B cell (primary cell): Measurements from ENCODE around the gene LPCAT1. TPM values are rescaled to one million over a fixed set of nuclear protein-coding genes. Genes with fewer than 3 reads are reported as not detected.
A peak's percentile ranks its signal among the peaks of the same experiment; 100 is the strongest.

Experiments used
- ATAC-seq: fragments of 200-7000 bp; cut with Tn5 transposase; one replicate; pipeline ENCODE4 v1.10.0; 2021; ENCODE audit warnings: low read depth, mild to moderate bottlenecking, moderate number of reproducible peaks, moderate library complexity
- CTCF ChIA-PET: fragments of 350-600 bp; sonication (Branson Sonifier 250); formaldehyde crosslinking; loops from one replicate; lab custom pipeline; 2021; ENCODE audit warnings: antibody characterized with exemption, inconsistent platforms; lab: Charles Lee
- POLR2A ChIA-PET: fragments of 350-600 bp; sonication (Branson Sonifier 250); formaldehyde crosslinking; loops from one replicate; lab custom pipeline; 2021; ENCODE audit warnings: antibody characterized with exemption; lab: Charles Lee
- DNase-seq: peaks from one replicate; pipeline ENCODE4 v3.0.0; 2013
- H2AFZ ChIP-seq: 2 replicates; pipeline ENCODE4 v1.6.1; 2012; ENCODE audit warnings: mild to moderate bottlenecking, low read depth, low read length; ENCODE audit not compliant: insufficient read depth, poor library complexity, severe bottlenecking
- H3K27ac ChIP-seq, 2 donors: 1 replicate in 1 of 2; 2 replicates in 1 of 2; pipeline ENCODE4 v1.5.1; 2012 to 2013; ENCODE audit warnings: low read length in 2 of 2, mild to moderate bottlenecking in 2 of 2, moderate library complexity in 1 of 2
- H3K27me3 ChIP-seq, 4 experiments: fragments of 200-600 bp in 1 of 4; sonication (generic) in 1 of 4; replicated peaks in 1 of 4; 1 replicate in 2 of 4; 2 replicates in 2 of 4; pipeline versions ENCODE4 v1.6.1 to v1.7.0; 2013 to 2016; ENCODE audit warnings: low read length in 3 of 4, mild to moderate bottlenecking in 2 of 4, mixed read lengths in 1 of 4, moderate library complexity in 1 of 4; ENCODE audit not compliant: insufficient read depth in 4 of 4, control insufficient read depth in 3 of 4; ENCODE audit errors: control extremely low read depth in 1 of 4
- H3K36me3 ChIP-seq, 2 experiments: replicated peaks in 1 of 2; 1 replicate in 1 of 2; 2 replicates in 1 of 2; pipeline versions ENCODE4 v1.6.1 to v1.7.1; 2013; ENCODE audit warnings: low read length in 1 of 2; ENCODE audit not compliant: insufficient read depth in 2 of 2, control insufficient read depth in 1 of 2; ENCODE audit errors: control extremely low read depth in 1 of 2, extremely low read depth in 1 of 2
- H3K4me1 ChIP-seq, 2 donors: fragments of 200-600 bp in 1 of 2; sonication (generic) in 1 of 2; 1 replicate in 1 of 2; 2 replicates in 1 of 2; pipeline versions ENCODE4 v1.5.1 to v1.6.1; 2013 to 2017; ENCODE audit warnings: low read length in 2 of 2; ENCODE audit not compliant: control insufficient read depth in 2 of 2, insufficient read depth in 2 of 2
- H3K4me2 ChIP-seq: replicated peaks from 2 replicates; pipeline ENCODE3; 2012; ENCODE audit warnings: mild to moderate bottlenecking, low read depth, low read length; ENCODE audit not compliant: poor library complexity, severe bottlenecking
- H3K4me3 ChIP-seq, 5 experiments: fragments of 200-600 bp in 1 of 5; sonication (generic) in 1 of 5; 1 replicate in 3 of 5; 2 replicates in 2 of 5; pipeline versions ENCODE4 v1.5.1 to v1.7.0; 2011 to 2016; ENCODE audit warnings: low read length in 4 of 5, mild to moderate bottlenecking in 4 of 5, low read depth in 2 of 5, control low read depth in 1 of 5, moderate library complexity in 1 of 5; ENCODE audit not compliant: insufficient read depth in 1 of 5; ENCODE audit errors: control extremely low read depth in 1 of 5, extremely low read depth in 1 of 5
- H3K79me2 ChIP-seq: fragments of 200-600 bp; sonication (generic); one replicate; pipeline ENCODE4 v1.6.0; 2016; ENCODE audit warnings: low read length; ENCODE audit not compliant: control insufficient read depth, insufficient read depth
- H3K9ac ChIP-seq: fragments of 200-600 bp; sonication (generic); 2 replicates; pipeline ENCODE4 v1.6.1; 2017; ENCODE audit warnings: mild to moderate bottlenecking, low read length, moderate library complexity
- H3K9me3 ChIP-seq, 3 donors: one replicate each; pipeline versions ENCODE4 v1.6.1 to v1.7.1; 2013; ENCODE audit warnings: low read length in 2 of 3; ENCODE audit not compliant: control insufficient read depth in 2 of 3, insufficient read depth in 1 of 3; ENCODE audit errors: control extremely low read depth in 1 of 3
- H4K20me1 ChIP-seq: 2 replicates; pipeline ENCODE4 v1.6.0; 2012; ENCODE audit warnings: mild to moderate bottlenecking, low read length; ENCODE audit not compliant: insufficient read depth, control insufficient read depth, poor library complexity, severe bottlenecking
- H3K27ac Mint-ChIP-seq: one replicate; pipeline ENCODE4 v1.8.0; 2021; ENCODE audit warnings: mixed read lengths
- H3K27me3 Mint-ChIP-seq: one replicate; pipeline ENCODE4 v1.8.0; 2021; ENCODE audit warnings: mixed read lengths
- H3K4me1 Mint-ChIP-seq: one replicate; pipeline ENCODE4 v1.8.0; 2021; ENCODE audit warnings: mixed read lengths
- H3K4me3 Mint-ChIP-seq: one replicate; pipeline ENCODE4 v1.8.0; 2021; ENCODE audit warnings: mixed read lengths
- H3K9me3 Mint-ChIP-seq: one replicate; pipeline ENCODE4 v1.8.0; 2022; ENCODE audit warnings: mixed read lengths; ENCODE audit not compliant: insufficient read depth
- CTCF ChIP-seq: fragments of 200-600 bp; IDR thresholded peaks from one replicate; pipeline ENCODE4 v1.8.0; 2022; ENCODE audit warnings: antibody characterized with exemption, mild to moderate bottlenecking
- EZH2 ChIP-seq: IDR thresholded peaks from 2 replicates; pipeline ENCODE4 v1.6.1; 2012; ENCODE audit warnings: borderline replicate concordance, low read depth, mild to moderate bottlenecking, moderate library complexity, low read length; ENCODE audit not compliant: insufficient read depth, poor library complexity, severe bottlenecking
- WGBS: methylation state at CpG from one replicate; pipeline ENCODE4 v1.1.5; 2013; ENCODE audit warnings: missing lambda C conversion rate; ENCODE audit not compliant: insufficient coverage; 5-methylcytosine and 5-hydroxymethylcytosine counted together
- intact Hi-C: fragments of 100-400 bp; cut with micrococcal nuclease; formaldehyde crosslinking; loops from one replicate; pipeline ENCODE4 v1.10.0; 2022
- polyA plus RNA-seq: library from polyadenylated mRNA; depleted of rRNA; stranded (reverse); fragments of >200 nt; gene quantifications from 2 replicates; pipeline ENCODE4 v1.2.3, GENCODE V29; 2012
- total RNA-seq, 2 donors: library from RNA; stranded (reverse); fragments of 120-200 nt in 1 of 2; gene quantifications; 1 replicate in 1 of 2; 2 replicates in 1 of 2; pipeline versions ENCODE4 v1.2.3 to v1.2.4, GENCODE V29; 2013 to 2022

The LPCAT1 gene
- total and polyA plus RNA-seq, 2 donors (not counting 1 experiment from before 2014, with no cell fraction given), result 94.8 to 159 TPM

GRCh38 chr5:1515921-1516571 lies 7.7 kb downstream of the LPCAT1 start:
- Mint-ChIP-seq H3K9me3 (no peaks in the 10 kb centered on the region), H3K27ac (peak overlapping the region; percentile 26), H3K27me3 (no peaks in the 10 kb centered on the region), H3K4me3 (no peak overlapping the region), H3K4me1 (peaks cover 38% of the 10 kb centered on the region)
- 94% methylated on average over 7 of the region's 8 CpGs for WGBS
- H3K4me1 ChIP-seq, result peaks cover 17 to 30% of the 10 kb centered on the region in 2 donors
- H3K4me2 ChIP-seq, result peak overlapping the region; percentile 15
- H4K20me1 ChIP-seq, result peaks cover 93% of the 10 kb centered on the region
- H3K27me3 ChIP-seq, result no peaks in the 10 kb centered on the region
- ATAC-seq (no peak), DNase-seq (peak; percentile 5)
- no peak for TF ChIP-seq EZH2
- TF ChIP-seq CTCF, result no peak
- no peak overlapping the region for H3K4me3 ChIP-seq
- no peak overlapping the region for H3K9ac ChIP-seq
- ChIA-PET POLR2A (interaction anchor here (0.5 kb wide), 1 partner anchor 12 kb away, joined by 3 read pairs; no protein-coding TSS in a partner anchor), CTCF (interaction anchor here (1.0 to 1.2 kb wide), 2 partner anchors 12 to 14 kb away, joined by 3 read pairs; no protein-coding TSS in a partner anchor)
- H3K36me3 ChIP-seq, result peaks cover 0 to 73% of the 10 kb centered on the region in 2 experiments
- no peak overlapping the region for H2AFZ ChIP-seq
- H3K79me2 ChIP-seq, result peaks cover 100% of the 10 kb centered on the region
- H3K9me3 ChIP-seq, result no peaks in the 10 kb centered on the region
- H3K27ac ChIP-seq, result peak overlapping the region in 1 of 2 donors; percentile 49
- intact Hi-C loops, result no loop called here

- peaks cover 17 to 34% of the 10 kb centered on the region in 2 donors for H3K4me1 ChIP-seq
- H3K4me3 ChIP-seq, result no peak overlapping the region
- H3K79me2 ChIP-seq, result peaks cover 100% of the 10 kb centered on the region
- peaks cover 91% of the 10 kb centered on the region for H4K20me1 ChIP-seq
- no peak for TF ChIP-seq EZH2
- TF ChIP-seq CTCF, result no peak
- no peak for DNase-seq
- peaks cover 0 to 76% of the 10 kb centered on the region in 2 experiments for H3K36me3 ChIP-seq
- Mint-ChIP-seq H3K9me3 (no peaks in the 10 kb centered on the region), H3K4me3 (no peak overlapping the region), H3K27ac (no peak overlapping the region), H3K4me1 (peaks cover 37% of the 10 kb centered on the region), H3K27me3 (no peaks in the 10 kb centered on the region)
- intact Hi-C loops, result no loop called here
- no peak overlapping the region for H3K9ac ChIP-seq
- ChIA-PET POLR2A (no interaction called here), CTCF (interaction anchor here (1.2 kb wide), 1 partner anchor 12 kb away, joined by 3 read pairs; no protein-coding TSS in a partner anchor)
- no peak for ATAC-seq
- H3K27ac ChIP-seq, result peak overlapping the region in 1 of 2 donors; percentile 49
- H3K9me3 ChIP-seq, result no peaks in the 10 kb centered on the region
- no peak overlapping the region for H2AFZ ChIP-seq
- H3K4me2 ChIP-seq, result peak overlapping the region; percentile 15
- no peaks in the 10 kb centered on the region for H3K27me3 ChIP-seq
- 88% methylated on average over 9 of the region's 11 CpGs for WGBS
These were observed 8.3 kb downstream of the LPCAT1 start for GRCh38 chr5:1515311-1515920.
